ENCODE results near the gene KLHL40.

DNA sequence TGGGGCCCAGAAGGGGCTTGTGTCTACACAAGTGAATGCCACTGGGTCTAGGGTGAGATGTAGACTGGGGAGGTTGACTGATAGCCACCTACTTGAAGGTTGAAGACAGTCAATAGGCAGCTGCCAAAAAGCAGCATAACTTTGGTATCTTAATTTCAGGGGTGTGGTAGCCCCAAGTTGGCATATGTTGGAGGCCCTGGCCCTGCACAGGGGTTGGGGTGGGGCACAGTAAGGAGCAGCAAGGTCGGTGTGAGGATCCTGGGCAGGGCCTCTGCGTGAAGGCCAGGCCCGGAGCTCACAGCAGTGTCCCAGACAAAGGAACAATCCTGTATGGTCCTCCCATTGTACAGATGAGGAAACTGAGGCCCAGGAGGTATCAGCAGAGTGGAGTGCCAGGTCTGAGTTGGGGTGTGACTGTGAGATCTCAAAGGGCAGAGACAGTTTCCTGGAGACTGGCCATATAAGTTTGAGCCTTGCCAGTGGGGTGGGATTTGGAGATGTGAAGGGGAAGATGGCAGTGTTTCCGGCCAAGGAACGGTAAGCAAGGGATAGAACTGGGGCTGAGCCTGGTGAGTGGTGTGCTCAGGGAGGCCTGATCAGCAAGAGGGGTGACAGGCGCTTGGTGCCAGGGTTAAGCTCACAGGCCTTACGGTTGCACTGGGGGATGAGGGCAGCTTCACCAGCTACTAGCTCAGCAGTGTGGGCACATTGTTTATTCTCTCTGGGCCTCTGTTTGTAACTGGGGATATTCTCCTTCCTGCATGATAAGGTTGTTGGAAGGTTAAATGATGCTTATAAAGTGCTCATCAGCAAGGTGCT is 1.7 kb downstream of the KLHL40 start:
- TF ChIP-seq CTCF (IDR thresholded peaks at IDR 0.05; ENCODE audit: poor library complexity) = no peak
- TF ChIP-seq EZH2 (IDR thresholded peaks at IDR 0.05; ENCODE audit: borderline replicate concordance) = no peak
